ENCODE measurements around the gene TRIM37. TPM values are rescaled to one million over a fixed set of nuclear protein-coding genes. Genes with fewer than 3 reads are reported as not detected.

Gene TRIM37
- total and polyA plus RNA-seq, 8 donors: 3.9 to 11.6 (median 6.4) TPM

DNA sequence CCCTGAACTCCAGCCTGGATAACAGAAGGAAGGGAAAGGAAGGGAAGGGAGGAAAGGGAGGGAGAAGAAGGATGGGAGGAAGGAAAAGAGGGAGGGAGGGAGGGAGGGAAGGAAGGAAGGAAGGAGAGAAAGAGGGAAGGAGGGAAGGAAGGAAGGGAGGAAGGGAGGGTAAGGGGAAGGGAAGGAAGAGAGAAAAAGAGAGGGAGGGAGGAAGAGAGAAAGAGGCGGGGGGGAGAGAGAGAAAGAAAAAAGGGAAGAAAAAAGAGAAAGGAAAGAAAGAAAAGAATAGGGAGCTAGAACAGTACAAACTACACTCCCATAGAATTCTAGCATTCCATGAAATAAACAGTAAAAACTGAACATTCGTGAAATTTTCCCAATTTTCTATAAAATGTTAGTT, 23.1 kb upstream of the TRIM37 start:
- ATAC-seq (no peak), FAIRE-seq (no peak), DNase-seq (no peak)
- H3K36me3 ChIP-seq: no peaks in the 10 kb centered on the region
- H3K4me3 ChIP-seq: no peak overlapping the region
- H3K4me1 ChIP-seq: no peaks in the 10 kb centered on the region
- TF ChIP-seq, protein P1, sequence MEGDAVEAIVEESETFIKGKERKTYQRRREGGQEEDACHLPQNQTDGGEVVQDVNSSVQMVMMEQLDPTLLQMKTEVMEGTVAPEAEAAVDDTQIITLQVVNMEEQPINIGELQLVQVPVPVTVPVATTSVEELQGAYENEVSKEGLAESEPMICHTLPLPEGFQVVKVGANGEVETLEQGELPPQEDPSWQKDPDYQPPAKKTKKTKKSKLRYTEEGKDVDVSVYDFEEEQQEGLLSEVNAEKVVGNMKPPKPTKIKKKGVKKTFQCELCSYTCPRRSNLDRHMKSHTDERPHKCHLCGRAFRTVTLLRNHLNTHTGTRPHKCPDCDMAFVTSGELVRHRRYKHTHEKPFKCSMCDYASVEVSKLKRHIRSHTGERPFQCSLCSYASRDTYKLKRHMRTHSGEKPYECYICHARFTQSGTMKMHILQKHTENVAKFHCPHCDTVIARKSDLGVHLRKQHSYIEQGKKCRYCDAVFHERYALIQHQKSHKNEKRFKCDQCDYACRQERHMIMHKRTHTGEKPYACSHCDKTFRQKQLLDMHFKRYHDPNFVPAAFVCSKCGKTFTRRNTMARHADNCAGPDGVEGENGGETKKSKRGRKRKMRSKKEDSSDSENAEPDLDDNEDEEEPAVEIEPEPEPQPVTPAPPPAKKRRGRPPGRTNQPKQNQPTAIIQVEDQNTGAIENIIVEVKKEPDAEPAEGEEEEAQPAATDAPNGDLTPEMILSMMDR (IDR thresholded peaks at IDR 0.05): no peak
- H3K9me3 ChIP-seq: no peaks in the 10 kb centered on the region
- WGBS, 2 donors: 46 to 77% methylated on average over 2 of the region's 2 CpGs
- intact Hi-C loops (cut with DNase I): no loop called here
- H3K27me3 ChIP-seq: no peaks in the 10 kb centered on the region
- H3K27ac ChIP-seq: no peak overlapping the region

DNA sequence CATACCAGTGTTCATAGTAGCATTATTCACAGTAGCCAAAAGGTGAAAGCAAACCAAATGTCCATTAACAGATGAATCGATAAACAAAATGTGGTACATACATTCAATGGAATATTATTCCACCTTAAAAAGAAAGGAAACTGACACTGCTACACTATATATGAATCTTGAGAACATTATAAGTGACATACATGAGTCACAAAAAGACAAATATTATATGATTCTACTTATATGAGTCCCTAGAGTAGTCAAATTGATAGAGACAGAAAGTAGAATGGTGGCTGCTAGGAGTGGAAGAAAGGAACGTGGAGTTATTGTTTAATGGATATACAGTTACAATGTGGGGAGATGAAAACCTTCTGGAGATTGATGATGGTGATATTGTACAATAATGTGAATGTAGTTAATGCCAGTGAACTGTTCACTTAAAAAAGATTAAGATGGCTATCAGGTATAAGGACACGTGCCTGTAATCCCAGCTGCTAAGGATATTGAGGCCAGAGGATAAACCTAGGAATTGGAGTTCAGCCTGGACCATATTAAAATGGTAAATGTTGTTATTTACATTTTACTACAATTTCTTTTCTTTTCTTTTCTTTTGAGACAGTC, 20.2 kb upstream of the TRIM37 start:
- ATAC-seq: no peak
- Histone ChIP-seq H3K27ac (no peak overlapping the region), H3K4me1 (no peaks in the 10 kb centered on the region), H3K27me3 (no peaks in the 10 kb centered on the region), H3K9me3 (no peaks in the 10 kb centered on the region), H3K4me3 (no peak overlapping the region), H3K36me3 (no peaks in the 10 kb centered on the region)
- TF ChIP-seq, protein P1 (IDR thresholded peaks at IDR 0.05): no peak
- DNase-seq: no peak
- FAIRE-seq: no peak
- intact Hi-C loops (cut with DNase I): no loop called here
- 66 to 77% methylated on average over 3 of the region's 3 CpGs for WGBS, 2 donors

DNA sequence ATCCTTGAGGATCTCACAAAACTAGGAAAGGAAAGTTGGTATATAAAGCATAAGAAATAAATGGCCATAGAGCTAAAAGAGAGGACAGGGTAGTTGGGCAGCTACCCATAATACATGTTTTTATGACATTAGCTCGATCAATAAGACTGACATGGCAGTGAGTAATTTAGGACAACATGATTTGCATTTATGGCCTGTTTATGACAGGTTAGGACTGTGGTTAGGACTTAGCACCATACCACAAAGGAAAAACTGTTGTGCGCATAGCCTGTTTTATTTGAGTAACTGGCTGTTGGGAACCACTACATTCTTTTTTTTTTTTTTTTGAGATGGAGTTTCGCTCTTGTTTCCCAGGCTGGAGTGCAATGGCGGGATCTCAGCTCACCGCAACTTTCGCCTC, 18.0 kb upstream of the TRIM37 start:
- TF ChIP-seq, protein P1 (IDR thresholded peaks at IDR 0.05): no peak
- H3K27me3 ChIP-seq: no peaks in the 10 kb centered on the region
- FAIRE-seq (no peak), DNase-seq (no peak), ATAC-seq (no peak)
- H3K27ac ChIP-seq: no peak overlapping the region
- intact Hi-C loops (cut with DNase I): no loop called here
- no peak overlapping the region for H3K4me3 ChIP-seq
- no peaks in the 10 kb centered on the region for H3K36me3 ChIP-seq
- no peaks in the 10 kb centered on the region for H3K4me1 ChIP-seq
- no peaks in the 10 kb centered on the region for H3K9me3 ChIP-seq
- WGBS, 2 donors: 94 to 97% methylated on average over 6 of the region's 6 CpGs

DNA sequence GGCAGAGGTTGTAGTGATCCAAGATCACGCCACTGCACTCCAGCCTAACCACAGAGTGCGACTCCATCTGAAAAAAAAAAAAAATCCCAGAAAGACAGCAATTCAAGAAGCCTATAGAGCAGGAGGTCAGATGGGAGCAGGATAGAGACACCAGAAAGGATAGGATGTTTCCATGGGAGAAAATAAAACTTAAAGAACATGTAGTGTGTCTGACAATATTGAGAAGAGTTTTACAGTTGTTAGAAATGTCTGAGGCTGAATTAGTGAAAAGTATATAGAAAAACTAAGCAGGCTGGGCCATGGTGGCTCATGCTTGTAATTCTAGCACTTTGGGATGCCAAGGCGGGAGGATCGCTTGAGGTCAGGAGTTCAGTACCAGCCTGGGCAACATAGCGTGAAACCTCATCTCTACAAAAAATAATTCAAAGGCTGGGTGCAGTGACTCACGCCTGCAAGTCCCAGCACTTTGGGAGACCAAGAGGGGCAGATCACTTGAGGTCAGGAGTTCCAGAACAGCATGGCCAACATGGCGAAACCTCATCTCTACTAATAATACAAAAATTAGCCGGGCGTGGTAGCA, 15.3 kb upstream of the TRIM37 start:
- no peak for ATAC-seq
- no peak for DNase-seq
- FAIRE-seq: no peak

DNA sequence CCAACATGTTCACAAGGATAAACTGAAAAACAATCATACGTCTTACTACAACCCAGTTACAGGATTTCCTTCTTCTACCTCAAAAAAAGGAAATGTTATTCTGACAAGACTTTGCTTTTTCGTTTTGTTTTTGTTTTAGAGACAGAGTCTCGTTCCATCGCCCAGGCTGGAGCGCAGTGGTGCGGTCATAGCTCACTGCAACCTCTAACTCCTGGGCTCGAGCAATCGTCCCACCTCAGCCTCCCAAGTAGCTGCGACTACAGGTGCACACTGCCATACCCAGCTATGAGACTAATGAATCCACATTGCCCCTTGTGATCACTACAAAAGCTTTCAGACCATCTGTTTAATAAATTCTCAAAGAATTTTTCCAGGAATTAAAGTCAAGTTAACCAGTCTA, 8.8 kb upstream of the TRIM37 start:
- no peaks in the 10 kb centered on the region for H3K27me3 ChIP-seq
- WGBS, 2 donors: 95% methylated on average over 9 of the region's 9 CpGs
- FAIRE-seq (no peak), DNase-seq (no peak), ATAC-seq (no peak)
- no peak overlapping the region for H3K27ac ChIP-seq
- intact Hi-C loops (cut with DNase I): no loop called here
- no peaks in the 10 kb centered on the region for H3K4me1 ChIP-seq
- TF ChIP-seq, protein P1 (IDR thresholded peaks at IDR 0.05): no peak
- no peak overlapping the region for H3K4me3 ChIP-seq
- no peaks in the 10 kb centered on the region for H3K9me3 ChIP-seq
- H3K36me3 ChIP-seq: no peaks in the 10 kb centered on the region

More for the DNA sequence above, 15.3 kb upstream of the TRIM37 start:
- H3K36me3 ChIP-seq: no peaks in the 10 kb centered on the region
- no peak overlapping the region for H3K4me3 ChIP-seq
- intact Hi-C loops (cut with DNase I): no loop called here
- WGBS, 2 donors: 97 to 100% methylated on average over 9 of the region's 9 CpGs
- H3K27ac ChIP-seq: no peak overlapping the region
- no peaks in the 10 kb centered on the region for H3K27me3 ChIP-seq
- no peaks in the 10 kb centered on the region for H3K4me1 ChIP-seq
- no peaks in the 10 kb centered on the region for H3K9me3 ChIP-seq
- TF ChIP-seq, protein P1 (IDR thresholded peaks at IDR 0.05): no peak
